RWPE2 (cell line): ENCODE measurements around the gene TOGARAM1.

Experiments
- ATAC-seq: fragments of 200-7000 bp; cut with Tn5 transposase; 3 replicates; pipeline ENCODE4 v1.9.1; 2021; ENCODE audit warnings: low read depth
- DNase-seq: peaks from one replicate; pipeline ENCODE4 v3.0.0-alpha.2; 2020; ENCODE audit warnings: low spot score
- H3K27ac ChIP-seq: fragments of 450-650 bp; 2 replicates; pipeline ENCODE4 v1.5.1; 2017; ENCODE audit warnings: mild to moderate bottlenecking; ENCODE audit not compliant: poor library complexity, severe bottlenecking
- H3K27me3 ChIP-seq: fragments of 250-450 bp; sonication (Bioruptor Pico); 2 replicates; pipeline ENCODE4 v1.5.1; 2021; ENCODE audit warnings: mild to moderate bottlenecking, moderate library complexity; ENCODE audit not compliant: insufficient read depth, poor library complexity, severe bottlenecking
- H3K36me3 ChIP-seq: fragments of 250-450 bp; sonication (Bioruptor Pico); 2 replicates; pipeline ENCODE4 v1.5.1; 2020; ENCODE audit warnings: low read depth, mild to moderate bottlenecking, moderate library complexity
- H3K4me1 ChIP-seq: fragments of 250-450 bp; sonication (Bioruptor Pico); 2 replicates; pipeline ENCODE4 v1.5.1; 2021; ENCODE audit warnings: mild to moderate bottlenecking, moderate library complexity; ENCODE audit not compliant: insufficient read depth, poor library complexity, severe bottlenecking
- H3K4me3 ChIP-seq: fragments of 250-450 bp; sonication (Bioruptor Pico); 2 replicates; pipeline ENCODE4 v1.5.1; 2021; ENCODE audit warnings: mild to moderate bottlenecking, moderate library complexity; ENCODE audit not compliant: severe bottlenecking
- H3K9me3 ChIP-seq: fragments of 250-450 bp; sonication (Bioruptor Pico); 2 replicates; pipeline ENCODE4 v1.5.1; 2021; ENCODE audit warnings: mild to moderate bottlenecking, moderate library complexity; ENCODE audit not compliant: severe bottlenecking
- TF ChIP-seq, protein P1 (sequence below): fragments of 450-650 bp; IDR thresholded peaks from one replicate; pipeline ENCODE4 v1.5.1; 2017; ENCODE audit warnings: mild to moderate bottlenecking, moderate library complexity; ENCODE audit not compliant: poor library complexity, severe bottlenecking

The TOGARAM1 gene

DNA sequence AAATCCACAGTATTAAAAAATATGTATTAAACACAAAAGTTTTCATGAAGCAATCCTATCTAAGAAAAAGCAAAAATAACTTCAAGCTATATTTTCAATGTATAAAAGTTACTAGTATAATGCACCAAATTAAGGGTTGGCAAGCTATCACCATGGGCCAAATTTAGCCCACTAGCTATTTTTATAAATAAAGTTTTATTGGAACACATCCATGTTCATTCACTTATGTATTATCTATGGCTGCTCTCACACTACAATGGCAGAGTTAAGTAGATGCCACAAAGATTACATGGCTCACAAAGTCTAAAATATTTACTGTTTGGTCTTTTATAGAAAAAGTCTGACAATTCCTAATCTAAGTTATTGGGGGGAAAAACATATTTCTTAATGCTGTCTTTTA lies 17.9 kb upstream of the TOGARAM1 start:
- no peak for DNase-seq
- Histone ChIP-seq H3K9me3 (no peaks in the 10 kb centered on the region), H3K4me1 (no peaks in the 10 kb centered on the region), H3K27ac (no peak overlapping the region), H3K27me3 (no peaks in the 10 kb centered on the region), H3K4me3 (no peak overlapping the region), H3K36me3 (peaks cover 47% of the 10 kb centered on the region)
- ATAC-seq = no peak
- TF ChIP-seq, protein P1, sequence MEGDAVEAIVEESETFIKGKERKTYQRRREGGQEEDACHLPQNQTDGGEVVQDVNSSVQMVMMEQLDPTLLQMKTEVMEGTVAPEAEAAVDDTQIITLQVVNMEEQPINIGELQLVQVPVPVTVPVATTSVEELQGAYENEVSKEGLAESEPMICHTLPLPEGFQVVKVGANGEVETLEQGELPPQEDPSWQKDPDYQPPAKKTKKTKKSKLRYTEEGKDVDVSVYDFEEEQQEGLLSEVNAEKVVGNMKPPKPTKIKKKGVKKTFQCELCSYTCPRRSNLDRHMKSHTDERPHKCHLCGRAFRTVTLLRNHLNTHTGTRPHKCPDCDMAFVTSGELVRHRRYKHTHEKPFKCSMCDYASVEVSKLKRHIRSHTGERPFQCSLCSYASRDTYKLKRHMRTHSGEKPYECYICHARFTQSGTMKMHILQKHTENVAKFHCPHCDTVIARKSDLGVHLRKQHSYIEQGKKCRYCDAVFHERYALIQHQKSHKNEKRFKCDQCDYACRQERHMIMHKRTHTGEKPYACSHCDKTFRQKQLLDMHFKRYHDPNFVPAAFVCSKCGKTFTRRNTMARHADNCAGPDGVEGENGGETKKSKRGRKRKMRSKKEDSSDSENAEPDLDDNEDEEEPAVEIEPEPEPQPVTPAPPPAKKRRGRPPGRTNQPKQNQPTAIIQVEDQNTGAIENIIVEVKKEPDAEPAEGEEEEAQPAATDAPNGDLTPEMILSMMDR = no peak

DNA sequence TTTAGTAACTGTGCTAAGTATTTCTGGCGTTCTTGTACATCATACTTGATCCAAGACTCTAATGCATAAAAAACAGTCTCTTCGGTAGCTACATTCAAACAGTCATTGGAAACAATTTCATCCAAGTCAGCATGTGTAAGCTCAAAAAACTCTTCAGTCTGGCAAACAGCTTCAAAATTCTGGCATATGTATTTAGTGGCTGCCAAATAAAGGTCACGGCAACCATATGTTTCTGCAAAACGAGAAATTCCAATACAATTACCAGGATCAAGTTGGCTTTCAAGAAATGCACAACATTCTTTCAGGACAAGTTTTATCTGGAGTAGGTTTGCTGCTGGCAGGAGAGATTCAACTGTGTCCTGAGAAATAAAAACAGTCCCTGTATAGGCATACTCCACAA lies 16.7 kb upstream of the TOGARAM1 start:
- DNase-seq (no peak), ATAC-seq (no peak)
- Histone ChIP-seq H3K27me3 (no peaks in the 10 kb centered on the region), H3K9me3 (no peaks in the 10 kb centered on the region), H3K36me3 (peaks cover 38% of the 10 kb centered on the region), H3K4me1 (no peaks in the 10 kb centered on the region), H3K27ac (no peak overlapping the region), H3K4me3 (no peak overlapping the region)
- TF ChIP-seq, protein P1 = no peak

DNA sequence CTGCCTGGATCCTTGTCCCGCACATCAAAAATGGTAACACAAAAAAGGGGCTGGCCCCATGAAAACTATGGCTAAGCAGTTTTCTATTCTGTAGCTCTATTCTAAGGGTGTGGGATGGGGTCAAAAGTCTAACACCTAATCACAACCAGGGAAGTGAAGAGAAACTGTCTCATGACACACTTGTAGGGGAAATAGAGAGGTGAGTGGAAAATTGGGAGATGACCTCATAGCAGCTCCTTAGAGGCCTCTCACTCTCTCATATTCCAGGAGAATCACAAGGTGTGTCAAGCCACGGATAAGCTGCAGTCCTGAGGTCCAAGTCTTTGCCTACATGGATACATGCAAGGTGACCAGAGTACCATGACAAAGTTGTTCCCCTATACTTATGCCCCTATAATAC lies 10.9 kb upstream of the TOGARAM1 start:
- TF ChIP-seq, protein P1 = no peak
- DNase-seq = no peak
- Histone ChIP-seq H3K27me3 (no peaks in the 10 kb centered on the region), H3K27ac (no peak overlapping the region), H3K9me3 (no peaks in the 10 kb centered on the region), H3K36me3 (peaks cover 23% of the 10 kb centered on the region), H3K4me1 (no peaks in the 10 kb centered on the region), H3K4me3 (no peak overlapping the region)
- ATAC-seq = no peak

DNA sequence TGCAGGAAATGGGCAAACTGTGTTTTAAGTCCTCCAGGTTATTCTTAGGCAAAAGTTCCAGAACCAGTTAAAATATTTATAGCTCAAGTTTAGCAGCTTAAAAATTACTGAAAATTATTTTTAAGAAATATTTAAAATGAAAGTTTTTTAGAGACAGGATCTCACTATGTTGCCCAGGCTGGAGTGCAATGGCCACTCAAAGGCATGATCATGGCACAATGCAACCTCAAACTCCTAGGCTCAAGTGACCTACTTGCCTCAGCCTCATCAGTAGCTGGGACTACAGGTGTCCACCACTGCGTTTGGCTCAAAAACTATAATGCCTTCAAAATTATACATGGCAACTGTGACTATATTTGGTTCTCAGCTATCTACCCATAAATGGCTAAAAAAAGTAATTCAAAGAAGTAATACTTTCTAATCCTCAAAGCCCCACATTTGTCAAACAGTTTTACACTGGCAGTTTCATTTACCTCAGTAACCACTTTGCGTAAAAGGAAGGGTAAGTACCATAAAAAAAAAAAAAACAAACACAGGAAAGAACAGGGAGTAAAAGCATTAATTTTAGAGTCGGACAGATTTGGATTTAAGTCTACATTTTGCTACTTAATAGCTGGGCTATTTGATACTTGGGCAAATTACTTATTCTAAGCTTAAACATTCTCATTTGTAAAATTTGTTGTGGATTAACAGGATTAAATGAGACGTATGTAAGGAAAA lies 9.4 kb upstream of the TOGARAM1 start:
- Histone ChIP-seq H3K27me3 (no peaks in the 10 kb centered on the region), H3K4me3 (no peak overlapping the region), H3K9me3 (no peaks in the 10 kb centered on the region), H3K27ac (no peak overlapping the region), H3K36me3 (peaks cover 23% of the 10 kb centered on the region), H3K4me1 (no peaks in the 10 kb centered on the region)
- TF ChIP-seq, protein P1 = no peak
- DNase-seq (no peak), ATAC-seq (no peak)

DNA sequence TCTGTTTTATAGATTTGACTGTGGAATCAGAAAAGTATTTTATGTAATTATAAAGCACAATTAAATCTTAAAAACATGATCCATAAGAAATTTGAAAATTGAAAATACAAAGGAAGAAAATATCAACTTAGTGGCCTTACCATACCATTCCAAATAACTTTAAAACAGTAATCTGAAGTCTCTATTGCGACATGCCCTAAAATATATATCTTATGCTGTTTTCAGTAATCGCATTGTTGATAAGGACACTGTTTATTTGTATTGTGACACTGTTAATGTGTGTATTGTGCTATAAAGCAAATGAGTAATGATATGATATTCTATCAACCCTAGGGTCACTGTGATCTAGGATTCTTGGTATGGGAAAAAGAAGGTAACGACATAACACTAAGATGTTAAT lies 7.2 kb upstream of the TOGARAM1 start:
- peaks cover 18% of the 10 kb centered on the region; the same call in 1 of the 2 replicates for H3K36me3 ChIP-seq
- no peaks in the 10 kb centered on the region for H3K9me3 ChIP-seq

More for the DNA sequence above, 7.2 kb upstream of the TOGARAM1 start:
- no peak for ATAC-seq
- no peak for DNase-seq
- Histone ChIP-seq H3K4me1 (peaks cover 14% of the 10 kb centered on the region), H3K4me3 (no peak overlapping the region), H3K27ac (no peak overlapping the region), H3K27me3 (no peaks in the 10 kb centered on the region)
- TF ChIP-seq, protein P1 = no peak
